MM.1S (cell line): ENCODE results near the gene KLHL18.

Source experiments
- DNase-seq: peaks from one replicate; pipeline ENCODE4 v3.0.0-alpha.2; 2015
- H2AFZ ChIP-seq: fragments of 300-600 bp; sonication (generic); 2 replicates; pipeline ENCODE4 v1.6.0; 2016; ENCODE audit warnings: antibody characterized with exemption, low read length
- H3F3A ChIP-seq: fragments of 300-600 bp; sonication (generic); 2 replicates; pipeline ENCODE4 v1.6.1; 2016; ENCODE audit warnings: mild to moderate bottlenecking, antibody characterized with exemption, low read length, moderate library complexity, mixed read lengths; ENCODE audit not compliant: insufficient read depth
- H3K27ac ChIP-seq: fragments of 300-600 bp; sonication (generic); 2 replicates; pipeline ENCODE4 v1.5.1; 2016; ENCODE audit warnings: mild to moderate bottlenecking, low read length
- H3K27me3 ChIP-seq: fragments of 300-600 bp; sonication (generic); replicated peaks from 2 replicates; pipeline ENCODE4 v1.6.0; 2016; ENCODE audit warnings: low read length; ENCODE audit not compliant: insufficient read depth
- H3K36me3 ChIP-seq: fragments of 300-600 bp; sonication (generic); replicated peaks from 2 replicates; pipeline ENCODE4 v1.6.1; 2016; ENCODE audit warnings: mild to moderate bottlenecking, low read length, mixed read lengths; ENCODE audit not compliant: insufficient read depth
- H3K4me1 ChIP-seq: fragments of 300-600 bp; sonication (generic); 2 replicates; pipeline ENCODE4 v1.6.1; 2016; ENCODE audit warnings: low read length, mixed read lengths
- H3K4me2 ChIP-seq: fragments of 300-600 bp; sonication (generic); 2 replicates; pipeline ENCODE4 v1.6.0; 2016; ENCODE audit warnings: low read depth, low read length
- H3K4me3 ChIP-seq: fragments of 300-600 bp; sonication (generic); 2 replicates; pipeline ENCODE4 v1.5.1; 2016; ENCODE audit warnings: low read length, mixed read lengths
- H3K79me2 ChIP-seq: fragments of 300-600 bp; sonication (generic); 2 replicates; pipeline ENCODE4 v1.6.1; 2016; ENCODE audit warnings: mixed run types, low read length, mixed read lengths
- H3K9ac ChIP-seq: fragments of 300-600 bp; sonication (generic); 2 replicates; pipeline ENCODE4 v1.6.1; 2016; ENCODE audit warnings: low read length, mixed read lengths
- H3K9me2 ChIP-seq: fragments of 300-600 bp; sonication (generic); replicated peaks from 2 replicates; pipeline ENCODE4 v1.6.1; 2016; ENCODE audit warnings: mild to moderate bottlenecking, low read length, mixed read lengths; ENCODE audit not compliant: insufficient read depth
- H3K9me3 ChIP-seq: fragments of 300-600 bp; sonication (generic); replicated peaks from 2 replicates; pipeline ENCODE4 v1.6.1; 2016; ENCODE audit warnings: mild to moderate bottlenecking, low read length, mixed read lengths; ENCODE audit not compliant: insufficient read depth
- H4K20me1 ChIP-seq: fragments of 300-600 bp; sonication (generic); 2 replicates; pipeline ENCODE4 v1.6.1; 2016; ENCODE audit warnings: mild to moderate bottlenecking, low read length, moderate library complexity, mixed read lengths; ENCODE audit not compliant: insufficient read depth
- CTCF ChIP-seq: fragments of 300-600 bp; sonication (generic); IDR thresholded peaks from 2 replicates; pipeline ENCODE4 v1.5.1; 2016; ENCODE audit warnings: antibody characterized with exemption, low read length, mixed read lengths
- EZH2 ChIP-seq: fragments of 300-600 bp; sonication (generic); optimal IDR thresholded peaks from 2 replicates; pipeline ENCODE3; 2017; ENCODE audit warnings: low read depth, mild to moderate bottlenecking, antibody characterized with exemption, low read length, mixed read lengths
- EZH2phosphoT487 ChIP-seq: fragments of 300-600 bp; sonication (generic); IDR thresholded peaks from 2 replicates; pipeline ENCODE4 v1.6.1; 2018; ENCODE audit warnings: antibody characterized with exemption, low read length

Gene KLHL18

GRCh38 chr3:47273564-47273963, 9.2 kb upstream of the KLHL18 start:
- DNase-seq = no peak
- H3K4me3 ChIP-seq = no peak overlapping the region
- no peak overlapping the region for H2AFZ ChIP-seq
- no peak overlapping the region for H3K4me2 ChIP-seq
- H4K20me1 ChIP-seq = no peaks in the 10 kb centered on the region
- no peaks in the 10 kb centered on the region for H3K9me3 ChIP-seq
- H3K4me1 ChIP-seq = no peaks in the 10 kb centered on the region
- no peak overlapping the region for H3K9ac ChIP-seq
- no peaks in the 10 kb centered on the region for H3K9me2 ChIP-seq
- no peaks in the 10 kb centered on the region for H3F3A ChIP-seq
- H3K79me2 ChIP-seq = no peaks in the 10 kb centered on the region
- H3K27me3 ChIP-seq = no peaks in the 10 kb centered on the region
- H3K36me3 ChIP-seq = no peaks in the 10 kb centered on the region
- TF ChIP-seq CTCF = no peak
- no peak for TF ChIP-seq EZH2
- no peak for TF ChIP-seq EZH2phosphoT487
- no peak overlapping the region for H3K27ac ChIP-seq

GRCh38 chr3:47274652-47275051, 8.1 kb upstream of the KLHL18 start:
- Histone ChIP-seq H4K20me1 (no peaks in the 10 kb centered on the region), H3K27me3 (no peaks in the 10 kb centered on the region), H3K4me3 (no peak overlapping the region), H2AFZ (no peak overlapping the region), H3K9ac (no peak overlapping the region), H3K9me3 (no peaks in the 10 kb centered on the region), H3K79me2 (no peaks in the 10 kb centered on the region), H3K9me2 (no peaks in the 10 kb centered on the region), H3K4me1 (no peaks in the 10 kb centered on the region), H3K36me3 (no peaks in the 10 kb centered on the region), H3F3A (no peaks in the 10 kb centered on the region), H3K4me2 (no peak overlapping the region), H3K27ac (no peak overlapping the region)
- DNase-seq = no peak
- TF ChIP-seq CTCF (no peak), EZH2phosphoT487 (no peak), EZH2 (no peak)

GRCh38 chr3:47276558-47276957, 6.2 kb upstream of the KLHL18 start:
- H3K79me2 ChIP-seq = no peaks in the 10 kb centered on the region
- H2AFZ ChIP-seq = no peak overlapping the region
- TF ChIP-seq EZH2phosphoT487 (no peak), CTCF (no peak), EZH2 (no peak)
- no peak overlapping the region for H3K27ac ChIP-seq
- DNase-seq = no peak
- H3K9me3 ChIP-seq = no peaks in the 10 kb centered on the region
- no peaks in the 10 kb centered on the region for H3K36me3 ChIP-seq
- H3K4me3 ChIP-seq = no peak overlapping the region
- no peak overlapping the region for H3K9ac ChIP-seq
- H3K4me2 ChIP-seq = no peak overlapping the region
- H3K4me1 ChIP-seq = no peaks in the 10 kb centered on the region
- no peaks in the 10 kb centered on the region for H4K20me1 ChIP-seq
- H3K27me3 ChIP-seq = no peaks in the 10 kb centered on the region
- H3K9me2 ChIP-seq = no peaks in the 10 kb centered on the region
- no peaks in the 10 kb centered on the region for H3F3A ChIP-seq

- Histone ChIP-seq H3K4me1 (peaks cover 4% of the 10 kb centered on the region; the same call in 1 of the 2 replicates), H3F3A (no peaks in the 10 kb centered on the region), H3K36me3 (no peaks in the 10 kb centered on the region), H3K27me3 (no peaks in the 10 kb centered on the region), H3K27ac (no peak overlapping the region), H4K20me1 (no peaks in the 10 kb centered on the region), H3K4me2 (no peak overlapping the region), H3K9ac (no peak overlapping the region), H3K9me2 (no peaks in the 10 kb centered on the region), H2AFZ (no peak overlapping the region), H3K9me3 (no peaks in the 10 kb centered on the region), H3K4me3 (no peak overlapping the region), H3K79me2 (peaks cover 24% of the 10 kb centered on the region)
- no peak for DNase-seq
- TF ChIP-seq CTCF = no peak
- TF ChIP-seq EZH2phosphoT487 = no peak
Observed at GRCh38 chr3:47280519-47280918, 2.2 kb upstream of the KLHL18 start.
